ENCODE data around the gene KLHDC7B. TPM values are rescaled to one million over a fixed set of nuclear protein-coding genes. Genes with fewer than 3 reads are reported as not detected.
A peak's percentile ranks its signal among the peaks of the same experiment; 100 is the strongest.

KLHDC7B gene
- total RNA-seq, 1 donor from 2014 or later = 7.2 TPM

DNA sequence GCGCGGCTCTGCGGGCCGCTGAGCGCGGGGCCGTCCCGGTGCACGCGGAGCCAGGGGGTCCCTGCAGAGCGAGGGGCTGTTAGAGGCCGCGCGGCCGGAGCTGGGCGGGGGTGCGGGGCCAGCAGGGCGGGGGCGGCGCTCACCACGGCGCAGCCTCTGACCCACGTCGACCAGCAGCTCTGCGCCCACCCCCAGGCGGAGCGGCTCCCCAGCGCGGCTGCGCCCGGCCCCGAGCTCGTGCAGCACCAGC lies 19.9 kb upstream of the KLHDC7B start:
- Mint-ChIP-seq H3K27me3 (ENCODE audit: low read depth) (no peaks in the 10 kb centered on the region), H3K4me3 (ENCODE audit: unreplicated experiment) (peak overlapping the region; percentile 95), H3K4me1 (ENCODE audit: low read depth) (peaks cover 46% of the 10 kb centered on the region), H3K27ac (ENCODE audit: unreplicated experiment) (no peak overlapping the region), H3K9me3 (ENCODE audit: low read depth) (no peaks in the 10 kb centered on the region), H3K36me3 (ENCODE audit: low read depth) (peaks cover 3% of the 10 kb centered on the region)
- no peak for DNase-seq (ENCODE audit: low spot score)
- TF ChIP-seq CTCF (IDR thresholded peaks at IDR 0.05) = no peak

DNA sequence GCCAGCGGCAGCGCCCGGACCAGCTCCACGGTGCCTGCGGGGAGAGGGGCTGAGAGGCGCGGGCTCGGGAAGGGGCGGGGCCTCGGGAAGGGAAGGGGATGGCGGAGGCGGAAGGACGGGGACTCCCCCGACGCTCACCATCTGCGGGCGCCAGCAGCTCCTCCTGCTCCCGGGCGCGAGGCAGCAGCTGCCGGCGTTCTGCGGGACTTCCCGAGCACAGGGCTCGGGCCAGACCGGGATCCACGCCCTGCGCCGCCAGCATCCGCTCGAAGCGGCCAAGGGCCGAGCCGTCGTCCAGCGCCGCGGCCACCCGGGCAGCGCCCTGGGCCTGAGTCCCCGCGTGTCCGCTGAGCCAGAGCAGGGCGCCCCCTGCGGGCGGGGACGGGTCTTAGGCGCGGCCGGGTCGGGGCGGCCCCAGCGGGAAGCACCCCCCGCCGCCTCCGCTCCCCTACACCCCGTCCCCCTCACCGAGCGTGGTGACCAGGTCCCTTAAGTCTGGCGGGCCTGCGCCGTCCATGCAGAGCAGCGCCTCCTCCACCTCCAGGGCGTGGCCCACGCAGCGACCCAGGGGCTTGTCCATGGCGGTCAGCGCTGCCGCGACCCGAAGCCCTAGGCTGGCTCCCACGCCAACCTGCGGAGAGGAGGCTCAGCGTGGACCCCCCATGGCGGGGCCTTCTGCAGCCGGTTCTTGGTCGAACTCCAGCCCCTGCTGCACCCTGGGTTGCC lies 19.4 kb upstream of the KLHDC7B start:
- peak; percentile 79 for TF ChIP-seq CTCF (IDR thresholded peaks at IDR 0.05)
- Mint-ChIP-seq H3K9me3 (ENCODE audit: low read depth) (no peaks in the 10 kb centered on the region), H3K4me1 (ENCODE audit: low read depth) (peaks cover 49% of the 10 kb centered on the region), H3K4me3 (ENCODE audit: unreplicated experiment) (peak overlapping the region; percentile 70), H3K27me3 (ENCODE audit: low read depth) (no peaks in the 10 kb centered on the region), H3K36me3 (ENCODE audit: low read depth) (peaks cover 3% of the 10 kb centered on the region), H3K27ac (ENCODE audit: unreplicated experiment) (peak overlapping the region; percentile 92)
- peak; percentile 92 for DNase-seq (ENCODE audit: low spot score)

- no peak for TF ChIP-seq CTCF (IDR thresholded peaks at IDR 0.05)
- Mint-ChIP-seq H3K27ac (ENCODE audit: unreplicated experiment) (peak overlapping the region; percentile 92), H3K36me3 (ENCODE audit: low read depth) (peaks cover 3% of the 10 kb centered on the region), H3K27me3 (ENCODE audit: low read depth) (no peaks in the 10 kb centered on the region), H3K9me3 (ENCODE audit: low read depth) (no peaks in the 10 kb centered on the region), H3K4me1 (ENCODE audit: low read depth) (peaks cover 49% of the 10 kb centered on the region), H3K4me3 (ENCODE audit: unreplicated experiment) (peak overlapping the region; percentile 70)
- DNase-seq (ENCODE audit: low spot score) = peak; percentile 95
These were observed 18.6 kb upstream of the KLHDC7B start for GRCh38 chr22:50526834-50527801.

GRCh38 chr22:50527921-50528681 lies 17.6 kb upstream of the KLHDC7B start:
- H3K4me1 Mint-ChIP-seq (ENCODE audit: low read depth) = peaks cover 49% of the 10 kb centered on the region
- peak overlapping the region; percentile 70 for H3K4me3 Mint-ChIP-seq (ENCODE audit: unreplicated experiment)
- no peaks in the 10 kb centered on the region for H3K27me3 Mint-ChIP-seq (ENCODE audit: low read depth)
- peaks cover 3% of the 10 kb centered on the region for H3K36me3 Mint-ChIP-seq (ENCODE audit: low read depth)
- H3K9me3 Mint-ChIP-seq (ENCODE audit: low read depth) = no peaks in the 10 kb centered on the region
- DNase-seq (ENCODE audit: low spot score) = no peak
- TF ChIP-seq CTCF (IDR thresholded peaks at IDR 0.05) = no peak
- H3K27ac Mint-ChIP-seq (ENCODE audit: unreplicated experiment) = peak overlapping the region; percentile 92

All from chondrocyte (in vitro differentiated cells).